Heart left ventricle (tissue), 16 donors: ENCODE data around the gene CXCL6. TPM values are rescaled to one million over a fixed set of nuclear protein-coding genes. Genes with fewer than 3 reads are reported as not detected.

Source experiments
- ATAC-seq, 4 donors: fragments of 200-7000 bp; cut with Tn5 transposase; one replicate each; pipeline ENCODE4 v1.9.1; 2020 to 2022; ENCODE audit warnings: moderate library complexity in 4 of 4, mild to moderate bottlenecking in 3 of 4, moderate number of reproducible peaks in 1 of 4
- DNase-seq, 5 donors: peaks; one replicate each; pipeline ENCODE4 v3.0.0-alpha.2; 2020
- H3K27ac ChIP-seq, 12 donors: fragments of 200-600 bp; sonication (generic) in 4 of 12; one replicate each; pipeline versions ENCODE4 v1.5.0 to v1.8.0; 2016 to 2022; ENCODE audit warnings: mild to moderate bottlenecking in 2 of 12
- H3K27me3 ChIP-seq, 9 donors: fragments of 200-600 bp; sonication (generic) in 2 of 9; one replicate each; pipeline versions ENCODE4 v1.5.1 to v1.8.0; 2016 to 2022; ENCODE audit warnings: mild to moderate bottlenecking in 3 of 9
- H3K36me3 ChIP-seq, 9 donors: fragments of 200-600 bp; sonication (generic) in 2 of 9; one replicate each; pipeline versions ENCODE4 v1.5.0 to v1.8.0; 2018 to 2022; ENCODE audit warnings: mild to moderate bottlenecking in 2 of 9
- H3K4me1 ChIP-seq, 12 donors: fragments of 200-600 bp; sonication (generic) in 4 of 12; one replicate each; pipeline versions ENCODE4 v1.5.0 to v1.8.0; 2016 to 2022; ENCODE audit warnings: mild to moderate bottlenecking in 3 of 12
- H3K4me3 ChIP-seq, 12 donors: fragments of 200-600 bp; sonication (generic) in 4 of 12; one replicate each; pipeline versions ENCODE4 v1.5.0 to v1.8.0; 2017 to 2022; ENCODE audit warnings: mild to moderate bottlenecking in 9 of 12, moderate library complexity in 4 of 12
- H3K9me3 ChIP-seq, 12 donors: fragments of 200-600 bp; sonication (generic) in 4 of 12; one replicate each; pipeline versions ENCODE4 v1.5.0 to v1.8.0; 2016 to 2022; ENCODE audit warnings: mild to moderate bottlenecking in 1 of 12
- POLR2A ChIP-seq, 2 donors: fragments of 450-650 bp; IDR thresholded peaks; one replicate each; pipeline ENCODE4 v1.6.1; 2017; ENCODE audit warnings: antibody characterized with exemption in 2 of 2, mild to moderate bottlenecking in 2 of 2, moderate library complexity in 2 of 2
- WGBS, 4 donors: extraction: QIAGEN DNeasy Blood & Tissue Kit in 2 of 4; methylation state at CpG; one replicate each; pipeline versions ENCODE4 v1.1.5 to v1.1.7; 2013 to 2018; 5-methylcytosine and 5-hydroxymethylcytosine counted together
- intact Hi-C, 10 donors: fragments of 100-400 bp; cut with DNase I; formaldehyde crosslinking; loops; one replicate each; pipeline versions ENCODE4 v1.11.1 to v1.14.2; 2022
- polyA plus RNA-seq, 2 donors: library from polyadenylated mRNA; stranded (reverse); fragments of 200-250 nt; gene quantifications; one replicate each; pipeline ENCODE4 v1.2.3, GENCODE V29; 2013
- total RNA-seq, 9 donors: library from RNA; depleted of rRNA in 2 of 9; stranded (reverse); fragments of >200 nt in 2 of 9; fragmentation: NEBNext Ultra II Directional in 3 of 9; extraction: Animal tissue kit (Norgen Biotek cat#: 25700) in 3 of 9; gene quantifications; one replicate each; pipeline versions ENCODE4 v1.1.0 to v1.2.4, GENCODE V29; 2016 to 2023
- TF ChIP-seq, protein P1 (sequence below), 12 donors: fragments of 200-600 bp; sonication (generic) in 4 of 12; IDR thresholded peaks; one replicate each; pipeline versions ENCODE4 v1.5.0 to v1.8.0; 2018 to 2022; ENCODE audit warnings: antibody characterized with exemption in 12 of 12, mild to moderate bottlenecking in 5 of 12
- donor health status: ischemic (EF 13 %, LVEDD 7.1; RV severe dilation, severe dysfunction).
- donor health status: healthy with polysubstance abuse.
- donor health status: DM: no; HTN: yes; CAD: no.
- donor health status: DM: no; HTN: no; CAD: no.
- donor health status: ischemic (EF 25% LVEDD 6.9; RV normal size, moderate dysfunction).
- donor health status: ischemic (EF 25% LVEDD 5.7; RV mildly dilated, moderate dysfunction).
- donor health status: healthy.
- donor health status: DM: yes; HTN: yes; CAD: no.
- donor health status: ischemic (EF 35%, LVEDD 5.7; RV mildly dilated, moderate dysfunction).
- donor health status: nonischemic (EF 11% LVEDD 7.7; RV severe dilation, severe dysfunction).
- donor health status: DM: yes; HTN: yes; CAD: no.
- donor health status: PGD.
- donor health status: ischemic (EF 29% LVEDD 5.4; RV normal size, mild dysfunction).
- donor health status: nonischemic (EF 23%, LVEDD 6.1; RV moderate dilation, normal function).

Gene CXCL6
- total and polyA plus RNA-seq, 11 donors, result 0.11 to 4.5 (median 0.71) TPM; not detected in 4

DNA sequence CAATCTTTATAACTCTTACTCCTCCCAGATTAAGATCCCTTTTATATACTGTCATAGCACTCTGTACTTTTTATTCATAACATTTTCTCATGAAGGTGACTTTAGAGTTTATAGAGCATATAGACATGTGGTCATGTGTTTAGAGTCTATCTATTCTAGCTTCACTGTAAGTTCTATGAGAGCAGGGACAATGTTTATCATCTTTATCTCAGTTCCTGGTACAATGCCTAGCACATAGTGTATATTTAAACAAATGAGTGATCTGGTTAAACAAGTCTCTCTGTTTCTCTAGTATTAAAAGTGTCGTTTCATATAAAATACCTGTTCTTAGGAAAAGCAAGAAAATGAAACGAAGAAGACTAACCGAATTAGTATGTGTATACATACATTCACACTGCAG lies 3.2 kb downstream of the CXCL6 start:
- Histone ChIP-seq H3K27me3 (peaks cover 0 to 42% (median 6%) of the 10 kb centered on the region in 9 donors), H3K36me3 (no peaks in the 10 kb centered on the region), H3K9me3 (no peaks in the 10 kb centered on the region), H3K27ac (no peak overlapping the region), H3K4me1 (peaks cover 0 to 16% (median 0%) of the 10 kb centered on the region in 12 donors), H3K4me3 (no peak overlapping the region)
- intact Hi-C loops, result no loop called here
- DNase-seq (no peak), ATAC-seq (no peak)
- WGBS, 4 donors, result 90 to 95% (median 91%) methylated on average over 3 of the region's 3 CpGs
- TF ChIP-seq, protein P1, sequence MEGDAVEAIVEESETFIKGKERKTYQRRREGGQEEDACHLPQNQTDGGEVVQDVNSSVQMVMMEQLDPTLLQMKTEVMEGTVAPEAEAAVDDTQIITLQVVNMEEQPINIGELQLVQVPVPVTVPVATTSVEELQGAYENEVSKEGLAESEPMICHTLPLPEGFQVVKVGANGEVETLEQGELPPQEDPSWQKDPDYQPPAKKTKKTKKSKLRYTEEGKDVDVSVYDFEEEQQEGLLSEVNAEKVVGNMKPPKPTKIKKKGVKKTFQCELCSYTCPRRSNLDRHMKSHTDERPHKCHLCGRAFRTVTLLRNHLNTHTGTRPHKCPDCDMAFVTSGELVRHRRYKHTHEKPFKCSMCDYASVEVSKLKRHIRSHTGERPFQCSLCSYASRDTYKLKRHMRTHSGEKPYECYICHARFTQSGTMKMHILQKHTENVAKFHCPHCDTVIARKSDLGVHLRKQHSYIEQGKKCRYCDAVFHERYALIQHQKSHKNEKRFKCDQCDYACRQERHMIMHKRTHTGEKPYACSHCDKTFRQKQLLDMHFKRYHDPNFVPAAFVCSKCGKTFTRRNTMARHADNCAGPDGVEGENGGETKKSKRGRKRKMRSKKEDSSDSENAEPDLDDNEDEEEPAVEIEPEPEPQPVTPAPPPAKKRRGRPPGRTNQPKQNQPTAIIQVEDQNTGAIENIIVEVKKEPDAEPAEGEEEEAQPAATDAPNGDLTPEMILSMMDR (IDR thresholded peaks at IDR 0.05), result no peak
- TF ChIP-seq POLR2A (IDR thresholded peaks at IDR 0.05), result no peak

DNA sequence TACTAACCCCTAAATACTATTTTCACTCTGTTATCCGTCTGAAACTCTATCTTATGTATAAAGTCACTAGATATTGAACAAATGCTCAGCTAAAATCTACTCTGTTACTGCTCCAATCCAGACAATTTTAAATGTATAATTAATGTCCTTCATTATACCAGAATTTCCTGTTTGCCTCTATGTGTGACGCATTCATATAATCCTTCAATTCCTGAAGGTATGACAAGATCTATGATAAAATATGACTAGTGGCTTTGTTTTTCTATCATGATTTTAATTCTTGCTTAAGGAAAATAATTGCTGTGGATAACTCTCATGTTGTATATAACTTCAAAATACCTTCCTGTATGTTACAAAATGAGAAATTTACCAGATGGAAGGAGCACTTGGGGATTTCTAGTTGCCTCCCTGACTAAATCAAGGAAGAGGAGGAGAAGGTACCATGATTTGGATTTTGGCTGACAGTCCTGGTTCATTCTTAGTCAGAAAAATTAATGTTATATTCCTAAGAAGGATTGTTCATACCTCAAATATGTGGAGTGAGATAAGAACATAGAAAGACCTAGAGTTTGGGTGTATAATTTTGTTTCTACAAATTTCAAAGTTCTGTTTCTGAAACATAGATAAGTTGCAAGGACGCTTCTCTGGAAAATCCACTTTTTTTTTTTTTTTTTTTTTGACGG lies 4.9 kb downstream of the CXCL6 start:
- Histone ChIP-seq H3K27ac (no peak overlapping the region), H3K36me3 (no peaks in the 10 kb centered on the region), H3K4me3 (no peak overlapping the region), H3K4me1 (peaks cover 0 to 17% (median 0%) of the 10 kb centered on the region in 12 donors), H3K27me3 (peaks cover 0 to 38% (median 5%) of the 10 kb centered on the region in 9 donors), H3K9me3 (no peaks in the 10 kb centered on the region)
- intact Hi-C loops, result no loop called here
- no peak for ATAC-seq
- TF ChIP-seq, protein P1 (IDR thresholded peaks at IDR 0.05), result no peak
- no peak for TF ChIP-seq POLR2A (IDR thresholded peaks at IDR 0.05)
- no peak for DNase-seq
- WGBS, 4 donors, result 65 to 83% (median 72%) methylated on average over 4 of the region's 4 CpGs

DNA sequence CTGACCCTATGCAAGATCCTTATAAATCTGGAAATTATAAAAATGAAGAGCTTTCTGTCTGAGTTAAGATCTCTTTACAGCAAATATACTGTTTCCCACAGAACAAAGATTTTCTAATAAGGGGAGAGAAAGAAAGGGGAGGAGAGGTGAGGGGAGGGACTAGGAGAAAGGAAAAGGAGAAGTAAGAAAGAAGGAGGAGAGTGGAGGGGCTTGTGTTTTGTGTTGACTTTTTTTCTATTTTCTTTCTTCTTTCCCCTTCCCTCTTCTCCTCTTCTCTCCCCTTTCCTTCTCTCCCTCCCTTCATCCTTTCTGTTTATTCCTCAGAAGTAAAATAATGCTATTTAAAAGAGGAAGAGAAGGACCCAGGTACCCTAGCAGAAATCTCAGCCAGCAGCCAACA lies 6.2 kb downstream of the CXCL6 start:
- DNase-seq, result no peak
- Histone ChIP-seq H3K27ac (no peak overlapping the region), H3K4me1 (peaks cover 0 to 10% (median 0%) of the 10 kb centered on the region in 12 donors), H3K9me3 (no peaks in the 10 kb centered on the region), H3K27me3 (peaks cover 0 to 30% (median 0%) of the 10 kb centered on the region in 9 donors), H3K36me3 (no peaks in the 10 kb centered on the region), H3K4me3 (no peak overlapping the region)
- intact Hi-C loops, result no loop called here
- no peak for ATAC-seq
- TF ChIP-seq, protein P1 (IDR thresholded peaks at IDR 0.05), result no peak
- no peak for TF ChIP-seq POLR2A (IDR thresholded peaks at IDR 0.05)

DNA sequence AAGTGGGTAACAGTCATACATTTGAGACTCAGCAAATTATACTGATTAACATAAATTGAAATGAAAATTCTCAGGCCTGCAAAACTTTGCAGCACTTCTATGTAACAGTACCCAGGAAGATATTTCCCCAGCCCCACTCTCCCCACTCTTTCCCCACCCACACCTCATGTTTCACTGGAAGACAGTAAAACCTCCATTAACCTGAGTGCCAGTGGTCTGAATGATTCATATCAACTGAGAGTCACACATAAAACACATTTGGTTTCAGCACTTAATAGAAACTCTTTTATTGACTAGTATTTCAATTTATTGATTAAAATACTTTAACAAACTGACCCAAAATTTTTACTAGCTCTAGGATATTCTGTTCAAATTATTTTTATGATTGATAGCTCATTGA lies 6.9 kb downstream of the CXCL6 start:
- Histone ChIP-seq H3K4me3 (no peak overlapping the region), H3K27ac (no peak overlapping the region), H3K27me3 (peaks cover 0 to 26% (median 0%) of the 10 kb centered on the region in 9 donors), H3K9me3 (no peaks in the 10 kb centered on the region), H3K4me1 (peaks cover 0 to 10% (median 0%) of the 10 kb centered on the region in 12 donors), H3K36me3 (no peaks in the 10 kb centered on the region)
- ATAC-seq, result no peak
- intact Hi-C loops, result no loop called here
- TF ChIP-seq, protein P1 (IDR thresholded peaks at IDR 0.05), result no peak
- TF ChIP-seq POLR2A (IDR thresholded peaks at IDR 0.05), result no peak
- no peak for DNase-seq
